GM23338 (cell line): ENCODE results near the gene ITGB6.

ENCODE experiments used
- CREB1 ChIP-seq: fragments of 250-450 bp; sonication (Bioruptor Pico); IDR thresholded peaks from 2 replicates; pipeline ENCODE4 v1.5.0; 2020; ENCODE audit warnings: low read depth, mild to moderate bottlenecking, moderate library complexity
- CTCF ChIP-seq, 2 experiments: fragments of 200-600 bp in 1 of 2; sonication (generic) in 1 of 2; conservative IDR thresholded peaks; 2 replicates each; pipeline versions ENCODE4 v1.5.1 to v1.6.1; 2016 to 2017; ENCODE audit warnings: antibody characterized with exemption in 2 of 2, low read depth in 2 of 2, mild to moderate bottlenecking in 2 of 2, moderate library complexity in 1 of 2
- EZH2 ChIP-seq: fragments of 200-600 bp; sonication (generic); IDR thresholded peaks from one replicate; pipeline ENCODE4 v1.8.0; 2017; ENCODE audit warnings: antibody characterized with exemption, mild to moderate bottlenecking, low read depth; ENCODE audit not compliant: unreplicated experiment
- EZH2phosphoT487 ChIP-seq: fragments of 200-600 bp; sonication (generic); IDR thresholded peaks from one replicate; pipeline ENCODE4 v1.8.1; 2018; ENCODE audit warnings: antibody characterized with exemption; ENCODE audit not compliant: unreplicated experiment
- JUNB ChIP-seq: IDR thresholded peaks from one replicate; pipeline ENCODE4 v1.6.1; 2016; ENCODE audit warnings: antibody characterized with exemption; ENCODE audit not compliant: unreplicated experiment
- POLR2AphosphoS5 ChIP-seq: IDR thresholded peaks from 2 replicates; pipeline ENCODE4 v1.6.1; 2016; ENCODE audit warnings: antibody characterized with exemption, low read depth
- ZNF114 ChIP-seq: fragments of 250-450 bp; sonication (Bioruptor Pico); IDR thresholded peaks from 2 replicates; pipeline ENCODE4 v1.5.0; 2020; ENCODE audit warnings: mild to moderate bottlenecking, moderate library complexity
- ZNF331 ChIP-seq: fragments of 250-450 bp; sonication (Bioruptor Pico); IDR thresholded peaks from 2 replicates; pipeline ENCODE4 v1.5.0; 2020; ENCODE audit warnings: low read depth, mild to moderate bottlenecking, moderate library complexity

GRCh38 chr2:160096409-160096808 lies 103.7 kb downstream of the ITGB6 start:
- TF ChIP-seq CTCF (conservative IDR thresholded peaks at IDR 0.05; ENCODE audit: low read depth in 2 of 2) (no peak), EZH2 (no peak), CREB1 (no peak), ZNF331 (CRISPR knock-in tag) (no peak), POLR2AphosphoS5 (no peak), JUNB (no peak), ZNF114 (no peak), EZH2phosphoT487 (no peak)
